HCT116 (cell line): Measurements from ENCODE around the gene NRSN1. TPM values are rescaled to one million over a fixed set of nuclear protein-coding genes. Genes with fewer than 3 reads are reported as not detected.

Experiments used
- ATAC-seq: fragments of 200-7000 bp; cut with Tn5 transposase; 2 replicates; pipeline ENCODE4 v1.9.1; 2020; ENCODE audit warnings: mild to moderate bottlenecking, moderate library complexity
- BruUV-seq: library from RNA; stranded (reverse); fragments of 400-500 nt; replicated peaks from 2 replicates; lab custom pipeline; 2021; lab: Mats Ljungman, UMichigan
- CTCF ChIA-PET: fragments of 300-600 bp; sonication (Branson Sonifier 250); formaldehyde crosslinking; loops from one replicate; lab custom pipeline; 2021; ENCODE audit warnings: antibody characterized with exemption; lab: Charles Lee
- POLR2A ChIA-PET: fragments of 300-600, 350-600 bp; sonication (Branson Sonifier 250); formaldehyde crosslinking; loops from one replicate; lab custom pipeline; 2021; ENCODE audit warnings: antibody characterized with exemption; lab: Charles Lee
- RAD21 ChIA-PET, 2 experiments: fragments of 300-600 bp; sonication (Branson Sonifier 250); formaldehyde crosslinking; loops; one replicate each; lab custom pipeline; 2023; ENCODE audit warnings: low total read pairs in 2 of 2; ENCODE audit not compliant: uncharacterized antibody in 2 of 2, unreplicated experiment in 2 of 2, low non-redundant PET in 1 of 2; lab: Charles Lee
- DNase-seq: peaks from one replicate; pipeline ENCODE4 v3.0.0-alpha.2; 2010; ENCODE audit warnings: low read depth, low spot score
- H2AFZ ChIP-seq: fragments of 200-600 bp; shearing (Covaris generic), sonication (generic); 2 replicates; pipeline ENCODE4 v1.6.1; 2017; ENCODE audit warnings: low read depth, mixed run types, mixed read lengths, antibody characterized with exemption, low read length; ENCODE audit not compliant: poor library complexity, severe bottlenecking
- H3K27ac ChIP-seq: 2 replicates; pipeline ENCODE4 v1.5.1; 2012; ENCODE audit warnings: low read depth, low read length
- H3K27me3 ChIP-seq: fragments of 200-600 bp; sonication (generic); 2 replicates; pipeline ENCODE4 v1.6.1; 2016; ENCODE audit warnings: mixed run types, low read length, mixed read lengths; ENCODE audit not compliant: insufficient read depth
- H3K36me3 ChIP-seq, 2 experiments: fragments of 200-500 bp in 1 of 2; fragments of 200-600 bp in 1 of 2; sonication (Bioruptor generic) in 1 of 2; sonication (generic) in 1 of 2; 2 replicates each; pipeline versions ENCODE4 v1.5.1 to v1.6.1; 2014 to 2016; ENCODE audit warnings: low read length in 2 of 2, inconsistent platforms in 1 of 2, mixed read lengths in 1 of 2, mixed run types in 1 of 2; ENCODE audit not compliant: insufficient read depth in 2 of 2, control insufficient read depth in 1 of 2
- H3K4me1 ChIP-seq, 2 experiments: fragments of 200-600 bp in 1 of 2; sonication (generic) in 1 of 2; 2 replicates each; pipeline versions ENCODE4 v1.5.1 to v1.6.1; 2012 to 2017; ENCODE audit warnings: low read length in 2 of 2, inconsistent platforms in 1 of 2, mild to moderate bottlenecking in 1 of 2, mixed read lengths in 1 of 2, mixed run types in 1 of 2, moderate library complexity in 1 of 2; ENCODE audit not compliant: insufficient read depth in 2 of 2, control insufficient read depth in 1 of 2
- H3K4me2 ChIP-seq: fragments of 200-600 bp; sonication (generic); 2 replicates; pipeline ENCODE4 v1.6.1; 2017; ENCODE audit warnings: mixed run types, low read length, mixed read lengths
- H3K4me3 ChIP-seq, 2 experiments: fragments of 200-600 bp in 1 of 2; sonication (generic) in 1 of 2; replicated peaks in 1 of 2; 2 replicates each; pipeline ENCODE4 v1.5.1; 2011 to 2016; ENCODE audit warnings: low read length in 2 of 2, control low read depth in 1 of 2, low read depth in 1 of 2, mild to moderate bottlenecking in 1 of 2, mixed read lengths in 1 of 2, mixed run types in 1 of 2
- H3K79me2 ChIP-seq: fragments of 200-600 bp; sonication (generic); 2 replicates; pipeline ENCODE4 v1.6.1; 2017; ENCODE audit warnings: mild to moderate bottlenecking, mixed run types, low read length, moderate library complexity, mixed read lengths; ENCODE audit not compliant: insufficient read depth
- H3K9ac ChIP-seq: fragments of 200-600 bp; sonication (generic); 2 replicates; pipeline ENCODE4 v1.6.1; 2016; ENCODE audit warnings: low read length, mixed read lengths
- H3K9me2 ChIP-seq: fragments of 200-600 bp; sonication (generic), shearing (Covaris generic); 2 replicates; pipeline ENCODE4 v1.6.1; 2017; ENCODE audit warnings: mixed run types, mild to moderate bottlenecking, moderate library complexity; ENCODE audit not compliant: insufficient read depth
- H3K9me3 ChIP-seq, 2 experiments: fragments of 200-500 bp in 1 of 2; fragments of 200-600 bp in 1 of 2; sonication (Bioruptor generic) in 1 of 2; sonication (generic) in 1 of 2; 2 replicates each; pipeline ENCODE4 v1.6.1; 2014 to 2017; ENCODE audit warnings: low read length in 2 of 2, mixed read lengths in 2 of 2, inconsistent platforms in 1 of 2, low read depth in 1 of 2, mild to moderate bottlenecking in 1 of 2, mixed run types in 1 of 2, moderate library complexity in 1 of 2; ENCODE audit not compliant: control insufficient read depth in 1 of 2, insufficient read depth in 1 of 2
- H4K20me1 ChIP-seq: fragments of 200-600 bp; sonication (generic), shearing (Covaris generic); 2 replicates; pipeline ENCODE4 v1.6.1; 2017; ENCODE audit warnings: mixed run types, mild to moderate bottlenecking, moderate library complexity; ENCODE audit not compliant: insufficient read depth
- CBX3 ChIP-seq: IDR thresholded peaks from 2 replicates; pipeline ENCODE4 v1.6.1; 2012; ENCODE audit warnings: low read depth
- ELF1 ChIP-seq: IDR thresholded peaks from 2 replicates; pipeline ENCODE4 v1.6.1; 2012; ENCODE audit warnings: low read depth, borderline replicate concordance
- JUND ChIP-seq: IDR thresholded peaks from 2 replicates; pipeline ENCODE4 v1.6.1; 2012
- POLR2A ChIP-seq: IDR thresholded peaks from 2 replicates; pipeline ENCODE4 v1.7.0; 2011; ENCODE audit warnings: borderline replicate concordance; ENCODE audit not compliant: insufficient read depth, insufficient read length; ENCODE audit errors: extremely low read depth
- POLR2AphosphoS5 ChIP-seq: IDR thresholded peaks from 2 replicates; pipeline ENCODE4 v1.6.1; 2011; ENCODE audit warnings: mild to moderate bottlenecking, low read depth, low read length, moderate library complexity
- SRF ChIP-seq: IDR thresholded peaks from 2 replicates; pipeline ENCODE4 v1.6.1; 2012; ENCODE audit warnings: low read depth
- YY1 ChIP-seq: IDR thresholded peaks from 2 replicates; pipeline ENCODE4 v1.6.1; 2011; ENCODE audit warnings: low read length, low read depth, moderate library complexity, mild to moderate bottlenecking; ENCODE audit not compliant: insufficient replicate concordance; ENCODE audit errors: extremely low read depth
- ZFX ChIP-seq: fragments of 450-650 bp; IDR thresholded peaks from 2 replicates; pipeline ENCODE4 v1.6.1; 2017
- ZNF274 ChIP-seq: fragments of 200-500 bp; sonication (Bioruptor generic); IDR thresholded peaks from 2 replicates; pipeline ENCODE4 v1.6.1; 2014; ENCODE audit warnings: mild to moderate bottlenecking, low read depth, low read length, inconsistent platforms
- intact Hi-C: fragments of 100-400 bp; cut with micrococcal nuclease; formaldehyde crosslinking; loops from 2 replicates; pipeline ENCODE4 v1.10.0; 2022
- total RNA-seq: library from RNA; stranded (reverse); gene quantifications from one replicate; pipeline ENCODE4 v1.2.1, GENCODE V29; 2021; ENCODE audit not compliant: unreplicated experiment
- TF ChIP-seq, protein P1 (sequence below): IDR thresholded peaks from 2 replicates; pipeline ENCODE4 v1.6.1; 2011; ENCODE audit warnings: mild to moderate bottlenecking, low read length, moderate library complexity; ENCODE audit not compliant: insufficient replicate concordance; ENCODE audit errors: extremely low read depth
- TF ChIP-seq, protein P2 (sequence below), 3 experiments: fragments of 200-600 bp in 1 of 3; sonication (generic) in 1 of 3; IDR thresholded peaks in 2 of 3; conservative IDR thresholded peaks in 1 of 3; 2 replicates each; pipeline ENCODE4 v1.5.1; 2012 to 2017; ENCODE audit warnings: low read depth in 2 of 3, low read length in 2 of 3, antibody characterized with exemption in 1 of 3, borderline replicate concordance in 1 of 3, control low read depth in 1 of 3, mild to moderate bottlenecking in 1 of 3, mixed read lengths in 1 of 3, mixed run types in 1 of 3, moderate library complexity in 1 of 3; ENCODE audit not compliant: insufficient read depth in 1 of 3

The NRSN1 gene
- total RNA-seq, 1 experiment from 2014 or later = not detected

DNA sequence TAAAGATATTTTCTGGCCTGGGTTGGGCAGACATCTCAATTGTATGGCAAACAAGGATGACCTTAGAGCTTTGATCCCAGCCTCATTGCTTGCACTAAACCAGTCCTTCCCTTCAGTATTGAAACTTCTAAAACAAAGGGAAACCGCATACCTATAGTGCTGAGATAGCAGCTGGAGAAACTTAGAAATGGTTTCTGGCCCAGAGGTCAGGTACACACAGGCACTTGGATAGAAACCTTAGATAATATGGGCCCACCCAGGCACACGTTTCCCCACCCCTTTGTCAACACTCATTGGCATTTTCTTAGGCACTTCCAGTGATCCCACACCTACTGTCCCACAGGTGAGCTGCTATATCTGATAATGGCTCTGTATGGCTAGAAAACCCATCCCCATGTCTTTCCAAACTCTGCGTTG is 22.1 kb downstream of the NRSN1 start:
- Histone ChIP-seq H3K9me2 (no peaks in the 10 kb centered on the region), H3K4me3 (no peak overlapping the region), H3K9ac (no peak overlapping the region), H3K79me2 (no peaks in the 10 kb centered on the region), H3K9me3 (no peaks in the 10 kb centered on the region), H3K27me3 (no peaks in the 10 kb centered on the region), H3K27ac (no peak overlapping the region), H4K20me1 (no peaks in the 10 kb centered on the region), H3K4me2 (no peak overlapping the region), H3K4me1 (no peaks in the 10 kb centered on the region), H2AFZ (no peak overlapping the region), H3K36me3 (no peaks in the 10 kb centered on the region)
- ATAC-seq = no peak
- no peak for TF ChIP-seq YY1
- no peak for TF ChIP-seq POLR2A
- no peak for TF ChIP-seq SRF
- TF ChIP-seq ZFX = no peak
- TF ChIP-seq JUND = no peak
- TF ChIP-seq ZNF274 = no peak
- TF ChIP-seq, protein P1, sequence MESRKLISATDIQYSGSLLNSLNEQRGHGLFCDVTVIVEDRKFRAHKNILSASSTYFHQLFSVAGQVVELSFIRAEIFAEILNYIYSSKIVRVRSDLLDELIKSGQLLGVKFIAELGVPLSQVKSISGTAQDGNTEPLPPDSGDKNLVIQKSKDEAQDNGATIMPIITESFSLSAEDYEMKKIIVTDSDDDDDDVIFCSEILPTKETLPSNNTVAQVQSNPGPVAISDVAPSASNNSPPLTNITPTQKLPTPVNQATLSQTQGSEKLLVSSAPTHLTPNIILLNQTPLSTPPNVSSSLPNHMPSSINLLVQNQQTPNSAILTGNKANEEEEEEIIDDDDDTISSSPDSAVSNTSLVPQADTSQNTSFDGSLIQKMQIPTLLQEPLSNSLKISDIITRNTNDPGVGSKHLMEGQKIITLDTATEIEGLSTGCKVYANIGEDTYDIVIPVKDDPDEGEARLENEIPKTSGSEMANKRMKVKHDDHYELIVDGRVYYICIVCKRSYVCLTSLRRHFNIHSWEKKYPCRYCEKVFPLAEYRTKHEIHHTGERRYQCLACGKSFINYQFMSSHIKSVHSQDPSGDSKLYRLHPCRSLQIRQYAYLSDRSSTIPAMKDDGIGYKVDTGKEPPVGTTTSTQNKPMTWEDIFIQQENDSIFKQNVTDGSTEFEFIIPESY = no peak
- no peak for TF ChIP-seq ELF1
- RAD21 ChIA-PET = no interaction called here
- POLR2A ChIA-PET = no interaction called here
- BruUV-seq = no TSS peak
- no peak for DNase-seq
- CTCF ChIA-PET = no interaction called here
- intact Hi-C loops = no loop called here

DNA sequence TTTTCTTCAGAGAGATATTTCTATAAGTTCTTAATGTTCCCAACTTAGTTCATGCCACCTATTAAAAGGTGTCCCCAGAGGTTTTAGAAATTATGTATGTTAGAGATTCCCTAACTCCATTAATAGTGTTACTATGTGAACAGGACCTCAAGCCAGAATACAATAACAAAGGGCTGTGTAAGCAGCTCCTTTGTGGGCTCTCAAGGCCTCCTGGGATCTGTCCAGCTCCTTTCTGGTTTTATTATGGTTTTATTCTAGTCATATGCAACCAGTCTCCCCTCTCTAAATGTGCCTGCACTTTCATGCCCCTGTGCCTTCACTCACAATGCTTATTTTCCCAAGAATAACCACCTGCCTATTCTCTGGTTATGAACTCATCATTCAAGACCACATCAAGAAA is 22.7 kb downstream of the NRSN1 start:
- H3K79me2 ChIP-seq = no peaks in the 10 kb centered on the region
- no peak overlapping the region for H3K4me2 ChIP-seq
- BruUV-seq = no TSS peak
- no peaks in the 10 kb centered on the region for H3K9me2 ChIP-seq
- no peak overlapping the region for H2AFZ ChIP-seq
- TF ChIP-seq POLR2AphosphoS5 (no peak), ZFX (no peak), YY1 (no peak), CBX3 (no peak), ELF1 (no peak)
- TF ChIP-seq, protein P2, sequence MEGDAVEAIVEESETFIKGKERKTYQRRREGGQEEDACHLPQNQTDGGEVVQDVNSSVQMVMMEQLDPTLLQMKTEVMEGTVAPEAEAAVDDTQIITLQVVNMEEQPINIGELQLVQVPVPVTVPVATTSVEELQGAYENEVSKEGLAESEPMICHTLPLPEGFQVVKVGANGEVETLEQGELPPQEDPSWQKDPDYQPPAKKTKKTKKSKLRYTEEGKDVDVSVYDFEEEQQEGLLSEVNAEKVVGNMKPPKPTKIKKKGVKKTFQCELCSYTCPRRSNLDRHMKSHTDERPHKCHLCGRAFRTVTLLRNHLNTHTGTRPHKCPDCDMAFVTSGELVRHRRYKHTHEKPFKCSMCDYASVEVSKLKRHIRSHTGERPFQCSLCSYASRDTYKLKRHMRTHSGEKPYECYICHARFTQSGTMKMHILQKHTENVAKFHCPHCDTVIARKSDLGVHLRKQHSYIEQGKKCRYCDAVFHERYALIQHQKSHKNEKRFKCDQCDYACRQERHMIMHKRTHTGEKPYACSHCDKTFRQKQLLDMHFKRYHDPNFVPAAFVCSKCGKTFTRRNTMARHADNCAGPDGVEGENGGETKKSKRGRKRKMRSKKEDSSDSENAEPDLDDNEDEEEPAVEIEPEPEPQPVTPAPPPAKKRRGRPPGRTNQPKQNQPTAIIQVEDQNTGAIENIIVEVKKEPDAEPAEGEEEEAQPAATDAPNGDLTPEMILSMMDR (IDR thresholded peaks at IDR 0.05 in 2 of 3, conservative IDR thresholded peaks at IDR 0.05 in 1 of 3; ENCODE audit: borderline replicate concordance in 1 of 3, insufficient read depth in 1 of 3, low read depth in 2 of 3, low read length in 2 of 3) = no peak
- ChIA-PET POLR2A (no interaction called here), RAD21 (no interaction called here), CTCF (no interaction called here)
- H4K20me1 ChIP-seq = no peaks in the 10 kb centered on the region
- H3K36me3 ChIP-seq = no peaks in the 10 kb centered on the region
- H3K9me3 ChIP-seq = no peaks in the 10 kb centered on the region
- no peak overlapping the region for H3K27ac ChIP-seq
- intact Hi-C loops = no loop called here
- no peaks in the 10 kb centered on the region for H3K4me1 ChIP-seq
- no peaks in the 10 kb centered on the region for H3K27me3 ChIP-seq
- no peak for DNase-seq
- no peak for ATAC-seq
- H3K4me3 ChIP-seq = no peak overlapping the region
- H3K9ac ChIP-seq = no peak overlapping the region
